NCI-H146 treated with DMSO at 0.1 percent for 48 hours (cell line): ENCODE data around the gene ANGPTL7.
"Not testable (repeated sequence)": the region's sequence is repeated elsewhere in the genome, so short reads cannot be mapped to it uniquely, and the experiment has no call there.

Experiments used
- DNase-seq: peaks from one replicate; lab custom pipeline; 2025; ENCODE audit not compliant: unreplicated experiment; lab: John Stamatoyannopoulos, UW

ANGPTL7 gene

DNA sequence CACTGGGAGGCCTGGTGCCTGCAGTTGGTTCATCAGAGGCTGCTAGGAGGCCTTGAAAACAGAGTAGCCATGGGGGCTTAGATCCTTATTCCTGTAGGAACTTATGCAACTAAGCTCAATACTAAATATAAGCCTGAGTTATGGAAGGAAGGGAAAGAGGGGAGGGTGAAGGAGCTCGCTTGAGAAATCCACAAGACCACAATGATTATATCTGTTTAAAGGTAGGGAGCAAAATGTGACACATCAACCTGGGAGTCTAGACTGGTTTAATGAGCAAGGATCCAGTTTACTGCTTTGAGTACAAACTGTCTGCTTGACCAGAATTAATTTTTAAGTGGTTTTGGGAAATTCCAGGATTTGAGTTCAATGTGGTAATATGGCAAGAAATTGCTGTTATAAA, 20.4 kb upstream of the ANGPTL7 start:
- DNase-seq = no peak

GRCh38 chr1:11169202-11169601, 20.0 kb upstream of the ANGPTL7 start:
- DNase-seq = no peak

DNA sequence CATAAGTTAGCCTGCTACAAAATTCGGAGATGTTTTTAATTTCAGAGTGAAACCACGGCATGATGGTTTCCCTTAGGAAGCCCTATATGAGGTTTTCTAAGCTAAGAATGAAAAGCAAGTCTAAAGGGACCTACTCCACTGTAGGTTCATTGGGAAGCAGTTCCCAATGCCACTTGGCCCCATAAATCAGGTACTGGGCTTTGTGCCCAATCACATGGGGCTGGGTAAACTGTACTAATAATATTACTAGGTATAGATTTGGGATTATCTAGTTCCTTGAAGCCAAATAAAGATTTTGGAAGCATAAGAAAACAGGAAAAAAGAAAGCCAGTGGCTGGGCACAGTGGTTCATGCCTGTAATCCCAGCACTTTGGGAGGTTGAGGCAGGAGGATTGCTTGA, 19.1 kb upstream of the ANGPTL7 start:
- no peak for DNase-seq

DNA sequence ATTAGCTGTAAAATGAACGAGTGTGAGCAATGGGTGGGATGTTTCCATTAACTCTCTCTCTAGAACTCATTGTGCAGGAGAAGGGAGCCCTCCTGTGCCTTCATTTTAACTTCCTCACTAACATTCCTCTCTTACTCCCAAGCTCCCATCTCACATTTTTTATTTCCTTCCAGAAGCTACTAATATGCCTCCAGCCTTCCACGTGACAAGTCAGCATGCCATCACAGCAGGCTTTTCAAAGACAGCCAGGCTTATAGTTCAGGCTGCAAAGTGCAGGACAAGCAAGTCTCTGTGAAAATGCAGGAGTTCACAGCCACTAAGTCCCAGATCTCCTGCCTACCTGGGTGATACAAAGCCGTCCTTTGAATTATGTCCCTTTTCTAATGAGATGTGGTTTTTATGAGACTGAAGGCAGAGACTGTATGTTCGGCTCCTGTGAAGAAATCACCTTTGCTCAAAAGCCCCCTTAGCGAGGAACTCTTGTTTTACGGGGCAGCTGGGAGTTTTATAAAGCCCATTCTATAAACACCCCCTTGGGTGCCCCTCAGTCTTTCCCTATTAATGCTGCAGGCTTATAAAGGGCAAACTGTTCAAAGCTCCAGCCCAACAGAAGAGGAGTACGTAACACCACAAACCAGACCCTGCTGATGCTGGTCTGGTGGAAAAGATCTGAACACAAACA, 14.8 kb upstream of the ANGPTL7 start:
- no peak for DNase-seq

DNA sequence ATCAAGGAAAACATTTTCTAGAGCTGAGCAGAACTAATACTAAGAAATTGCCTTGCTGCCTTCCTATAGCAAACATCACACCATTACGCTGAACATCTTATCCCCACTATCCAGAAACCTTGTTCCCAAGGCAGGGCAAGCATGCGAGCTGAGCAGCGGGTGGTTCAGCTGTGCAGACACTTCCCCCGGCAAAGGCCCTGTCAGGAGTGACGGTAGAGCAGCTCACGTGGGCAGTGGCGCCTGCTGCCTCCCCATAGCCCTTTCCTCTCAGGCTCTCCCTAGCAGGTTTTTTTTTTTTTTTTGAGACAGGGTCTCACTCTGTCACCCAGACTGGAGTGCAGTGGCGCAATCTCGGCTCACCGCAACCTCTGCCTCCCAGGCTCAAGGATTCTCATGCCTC, 13.7 kb upstream of the ANGPTL7 start:
- no peak for DNase-seq

DNA sequence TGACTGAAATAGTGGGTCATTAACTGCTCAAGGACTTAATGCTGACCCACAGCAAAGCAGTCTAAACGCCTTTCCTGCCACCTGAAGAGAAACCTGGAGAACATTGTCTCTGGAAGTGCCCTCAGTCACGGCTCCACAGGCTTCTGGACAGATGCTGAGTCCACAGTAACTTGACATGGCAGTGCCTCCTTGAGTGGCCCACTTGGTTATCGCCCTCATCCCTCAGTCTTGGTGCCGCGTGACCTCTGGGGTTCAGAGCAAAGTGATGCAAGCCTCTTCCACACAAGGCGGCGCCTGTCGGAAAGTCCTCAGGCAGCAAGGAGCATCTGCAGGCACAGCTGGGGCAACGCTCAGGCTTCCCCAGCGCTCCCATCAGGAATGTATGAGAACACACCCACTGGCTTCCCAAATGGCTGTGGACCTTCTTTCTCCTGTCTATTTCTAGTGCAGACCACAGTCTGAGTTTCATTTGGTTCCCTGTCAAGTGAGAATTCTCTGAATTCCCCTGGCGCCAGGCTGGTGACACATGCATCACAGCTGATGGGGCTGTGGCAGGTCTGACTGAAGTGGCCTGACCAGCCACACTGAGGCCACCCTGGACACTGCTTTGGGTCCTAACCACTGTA, 13.0 kb upstream of the ANGPTL7 start:
- DNase-seq = no peak

DNA sequence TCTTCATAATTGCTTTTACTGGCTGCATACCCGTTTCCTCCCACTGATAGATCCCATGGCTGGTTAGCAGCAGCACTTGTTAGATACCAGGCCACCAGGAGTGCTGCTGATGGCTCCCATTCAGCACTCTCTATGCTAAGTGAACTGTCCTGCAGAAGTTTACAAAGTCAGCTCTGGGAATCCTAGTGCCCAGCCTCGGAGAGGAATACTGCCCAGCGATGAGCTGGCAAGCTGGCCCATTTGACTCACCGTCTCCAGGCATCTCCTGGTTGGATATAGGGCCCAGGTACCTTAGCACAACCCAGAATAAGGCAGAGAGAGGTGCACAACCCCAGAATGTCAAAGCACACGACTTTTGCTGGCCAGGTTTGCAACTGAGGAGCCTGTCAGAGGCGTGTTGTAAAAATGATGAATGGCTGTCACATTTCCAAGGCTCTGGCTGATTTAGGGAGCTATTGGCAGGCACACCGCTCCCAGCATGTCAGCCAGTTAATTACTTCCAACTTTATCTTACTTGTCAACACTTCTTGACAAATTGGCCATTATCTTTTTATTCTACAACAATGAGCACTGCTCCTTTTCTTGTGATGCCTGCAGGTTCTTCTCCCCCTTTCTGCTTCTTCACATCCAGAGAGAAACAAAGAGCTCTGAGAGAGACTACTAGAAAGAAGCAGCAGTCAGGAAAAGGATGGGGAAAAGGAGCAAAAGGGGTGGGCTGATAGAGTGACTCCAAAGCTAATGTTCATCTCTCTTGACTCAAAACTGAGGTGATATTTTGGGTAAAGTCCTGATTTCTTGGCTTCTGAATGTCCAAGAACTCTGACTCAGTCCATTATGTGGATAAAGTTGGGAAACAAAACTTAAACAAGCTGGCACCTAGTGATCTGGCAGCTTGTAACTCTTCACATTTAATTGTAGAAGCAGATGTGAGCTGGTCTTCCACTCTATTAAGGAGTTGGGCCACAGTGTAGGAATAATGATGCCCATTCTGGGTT, 10.8 kb upstream of the ANGPTL7 start:
- DNase-seq = peak; percentile 1

- DNase-seq = no peak
These were observed 10.0 kb upstream of the ANGPTL7 start for GRCh38 chr1:11179125-11179524.

DNA sequence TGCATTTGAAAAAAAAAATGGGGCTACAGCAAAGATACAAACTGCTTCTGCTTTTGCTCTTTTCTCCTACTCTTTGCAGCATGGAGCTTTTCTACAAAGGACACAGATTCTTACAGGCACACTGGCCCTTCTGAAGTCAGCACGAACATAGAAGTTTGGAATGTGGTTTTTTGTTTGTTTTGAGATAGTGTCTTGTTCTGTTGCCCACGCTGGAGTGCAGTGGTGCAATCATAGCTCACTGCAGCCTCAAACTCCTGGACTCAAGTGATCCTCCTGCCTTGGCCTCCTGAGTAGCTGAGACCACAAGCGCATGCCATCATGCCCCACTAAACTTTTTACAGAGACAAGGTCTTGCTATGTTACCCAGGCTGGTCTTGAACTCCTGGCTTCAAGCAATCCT, 9.4 kb upstream of the ANGPTL7 start:
- not testable (repeated sequence) for DNase-seq

DNA sequence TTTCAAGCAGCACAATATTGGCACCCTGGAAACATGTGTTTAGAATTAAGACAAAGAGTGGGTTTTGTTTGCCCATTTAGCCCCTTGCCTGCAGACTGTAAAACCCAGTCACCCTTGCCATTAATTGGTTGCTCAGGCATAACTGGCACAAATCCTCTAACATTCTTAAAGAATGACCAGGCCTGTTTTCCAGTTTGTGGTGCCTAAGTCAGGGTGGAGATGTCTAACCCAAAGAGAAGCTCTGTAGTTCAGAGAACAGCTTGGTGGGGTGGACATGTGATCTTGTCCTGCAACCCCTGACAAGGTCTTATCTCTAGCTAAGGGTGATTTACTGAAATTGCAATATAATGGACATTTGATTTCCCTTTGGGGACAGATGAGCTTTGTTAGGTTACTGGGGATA, 8.8 kb upstream of the ANGPTL7 start:
- DNase-seq = no peak

DNA sequence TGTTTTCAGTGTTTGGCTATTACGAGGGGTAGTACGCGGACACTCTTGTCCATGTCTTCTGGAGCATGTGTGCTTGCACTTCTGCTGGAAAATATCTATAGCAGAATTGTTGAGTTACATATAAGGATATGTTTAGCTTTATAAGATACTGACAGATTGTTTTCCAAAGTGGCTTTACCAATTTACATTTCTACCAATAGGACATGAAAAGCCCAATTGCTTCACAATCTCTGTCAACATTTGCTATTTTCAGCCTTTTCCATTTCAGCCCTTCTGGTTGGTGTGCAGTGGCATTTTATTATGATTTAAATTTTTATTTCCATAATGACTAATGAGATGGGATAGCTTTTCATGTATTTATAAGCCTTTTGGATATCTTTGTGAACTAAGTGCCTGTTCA, 6.3 kb upstream of the ANGPTL7 start:
- no peak for DNase-seq

- no peak for DNase-seq
These were observed 4.2 kb upstream of the ANGPTL7 start for GRCh38 chr1:11184973-11185372.

DNA sequence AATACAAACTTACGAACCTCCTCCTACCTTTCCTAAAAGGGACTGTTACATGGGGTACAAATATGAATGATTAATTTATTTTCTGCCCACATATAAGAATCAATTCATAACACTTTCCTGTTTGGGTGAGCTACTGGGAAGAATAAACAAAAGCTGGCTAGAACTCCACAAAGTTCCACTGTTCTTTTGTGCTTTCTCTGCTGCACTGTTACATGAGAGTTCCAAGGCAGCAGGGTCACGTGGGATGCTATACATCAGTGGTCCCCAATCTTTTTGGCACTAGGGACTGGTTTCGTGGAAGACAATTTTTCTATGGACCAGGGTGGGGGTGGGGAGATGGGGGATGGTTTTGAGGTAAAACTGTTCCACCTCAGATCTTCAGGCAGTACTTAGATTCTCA, 2.2 kb upstream of the ANGPTL7 start:
- DNase-seq = no peak

- no peak for DNase-seq
These were observed 1.7 kb upstream of the ANGPTL7 start for GRCh38 chr1:11187494-11187893.

- no peak for DNase-seq
These were observed 1.2 kb upstream of the ANGPTL7 start for GRCh38 chr1:11187931-11188330.

GRCh38 chr1:11188381-11188780, 774 bp upstream of the ANGPTL7 start:
- DNase-seq = no peak

DNA sequence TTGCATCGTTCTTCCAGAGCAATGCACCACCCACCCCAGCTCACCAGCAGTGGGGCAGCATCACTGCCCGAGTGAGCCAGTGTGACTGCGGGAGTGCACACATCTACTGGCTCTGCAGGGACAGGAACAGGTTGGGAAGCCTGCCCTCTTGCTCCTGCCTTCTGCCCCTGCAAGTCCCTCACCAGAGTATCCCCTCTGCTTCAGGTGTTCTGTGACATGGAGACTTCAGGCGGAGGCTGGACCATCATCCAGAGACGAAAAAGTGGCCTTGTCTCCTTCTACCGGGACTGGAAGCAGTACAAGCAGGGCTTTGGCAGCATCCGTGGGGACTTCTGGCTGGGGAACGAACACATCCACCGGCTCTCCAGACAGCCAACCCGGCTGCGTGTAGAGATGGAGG, 4.2 kb downstream of the ANGPTL7 start:
- no peak for DNase-seq

DNA sequence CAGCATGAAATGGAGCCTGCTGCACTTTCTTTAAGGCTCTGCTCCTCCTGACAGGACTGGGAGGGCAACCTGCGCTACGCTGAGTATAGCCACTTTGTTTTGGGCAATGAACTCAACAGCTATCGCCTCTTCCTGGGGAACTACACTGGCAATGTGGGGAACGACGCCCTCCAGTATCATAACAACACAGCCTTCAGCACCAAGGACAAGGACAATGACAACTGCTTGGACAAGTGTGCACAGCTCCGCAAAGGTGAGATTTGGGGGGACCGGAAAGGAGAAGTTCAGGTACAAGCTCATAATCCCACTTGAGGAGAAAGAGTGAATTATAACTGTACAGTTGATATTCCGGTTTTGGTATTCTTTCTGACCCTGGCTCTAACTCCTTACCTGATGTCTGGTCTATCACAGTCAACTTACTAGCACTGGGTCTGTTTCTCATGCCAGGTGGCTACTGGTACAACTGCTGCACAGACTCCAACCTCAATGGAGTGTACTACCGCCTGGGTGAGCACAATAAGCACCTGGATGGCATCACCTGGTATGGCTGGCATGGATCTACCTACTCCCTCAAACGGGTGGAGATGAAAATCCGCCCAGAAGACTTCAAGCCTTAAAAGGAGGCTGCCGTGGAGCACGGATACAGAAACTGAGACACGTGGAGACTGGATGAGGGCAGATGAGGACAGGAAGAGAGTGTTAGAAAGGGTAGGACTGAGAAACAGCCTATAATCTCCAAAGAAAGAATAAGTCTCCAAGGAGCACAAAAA, 5.4 kb downstream of the ANGPTL7 start:
- DNase-seq = no peak

GRCh38 chr1:11196945-11197344, 7.8 kb downstream of the ANGPTL7 start:
- DNase-seq = no peak

DNA sequence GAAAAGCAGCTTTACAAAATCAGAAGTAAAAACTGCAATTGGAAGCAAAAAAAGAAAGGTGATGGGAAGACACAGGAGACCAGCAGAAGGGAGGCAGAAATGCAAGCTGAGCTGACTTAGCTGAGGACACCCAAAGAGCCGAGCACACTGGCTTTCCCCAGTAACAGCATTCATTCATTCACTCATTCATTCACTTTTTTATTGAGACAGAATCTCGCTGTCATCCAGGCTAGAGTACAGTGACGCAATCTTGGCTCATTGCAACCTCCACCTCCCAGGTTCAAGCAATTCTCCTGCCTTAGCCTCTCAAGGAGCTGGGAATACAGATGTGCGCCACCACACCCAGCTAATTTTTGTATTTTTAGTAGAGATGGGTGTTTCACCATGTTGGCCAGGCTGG, 8.2 kb downstream of the ANGPTL7 start:
- no peak for DNase-seq

- peak; percentile 34 for DNase-seq
These were observed 9.1 kb downstream of the ANGPTL7 start for GRCh38 chr1:11198257-11198656.
